Colonic mucosa (tissue), 4 donors: ENCODE results near the gene CTSD. TPM values are rescaled to one million over a fixed set of nuclear protein-coding genes. Genes with fewer than 3 reads are reported as not detected.

Experiments
- DNase-seq: peaks from one replicate; pipeline ENCODE4 v3.0.0-alpha.2; 2020
- H3K27ac ChIP-seq: fragments of 200-600 bp; one replicate; pipeline ENCODE4 v1.8.0; 2021
- H3K27me3 ChIP-seq: fragments of 200-600 bp; one replicate; pipeline ENCODE4 v1.8.0; 2021
- H3K36me3 ChIP-seq: fragments of 200-600 bp; one replicate; pipeline ENCODE4 v1.8.0; 2021
- H3K4me1 ChIP-seq: fragments of 200-600 bp; one replicate; pipeline ENCODE4 v1.8.0; 2021; ENCODE audit warnings: mild to moderate bottlenecking
- H3K4me3 ChIP-seq: fragments of 200-600 bp; one replicate; pipeline ENCODE4 v1.8.0; 2021
- H3K9ac ChIP-seq, 2 donors: one replicate each; pipeline ENCODE4 v1.7.0; 2013; ENCODE audit warnings: control low read depth in 2 of 2, low read depth in 2 of 2, low read length in 2 of 2
- H3K9me3 ChIP-seq: fragments of 200-600 bp; one replicate; pipeline ENCODE4 v1.8.0; 2021
- CTCF ChIP-seq: fragments of 200-600 bp; IDR thresholded peaks from one replicate; pipeline ENCODE4 v1.8.0; 2022; ENCODE audit warnings: antibody characterized with exemption, mild to moderate bottlenecking
- intact Hi-C: fragments of 100-400 bp; cut with DNase I; formaldehyde crosslinking; loops from one replicate; pipeline ENCODE4 v1.14.1; 2022
- total RNA-seq, 2 donors: library from RNA; stranded (reverse); fragmentation: NEBNext Ultra II Directional in 1 of 2; extraction: Animal tissue kit (Norgen Biotek cat#: 25700) in 1 of 2; gene quantifications; one replicate each; pipeline ENCODE4 v1.2.1, GENCODE V29; 2021
- donor health status: healthy.
- donor health status: DM: no; HTN: no; CAD: no.
- donor health status: DM: no; HTN: no; CAD: no.

CTSD gene
- total RNA-seq, 2 donors from 2014 or later = 633 to 887 TPM

- H3K4me1 ChIP-seq = peaks cover 9% of the 10 kb centered on the region
- intact Hi-C loops = no loop called here
- H3K4me3 ChIP-seq = no peak overlapping the region
Observed at GRCh38 chr11:1757861-1758610, 5.7 kb downstream of the CTSD start.

DNA sequence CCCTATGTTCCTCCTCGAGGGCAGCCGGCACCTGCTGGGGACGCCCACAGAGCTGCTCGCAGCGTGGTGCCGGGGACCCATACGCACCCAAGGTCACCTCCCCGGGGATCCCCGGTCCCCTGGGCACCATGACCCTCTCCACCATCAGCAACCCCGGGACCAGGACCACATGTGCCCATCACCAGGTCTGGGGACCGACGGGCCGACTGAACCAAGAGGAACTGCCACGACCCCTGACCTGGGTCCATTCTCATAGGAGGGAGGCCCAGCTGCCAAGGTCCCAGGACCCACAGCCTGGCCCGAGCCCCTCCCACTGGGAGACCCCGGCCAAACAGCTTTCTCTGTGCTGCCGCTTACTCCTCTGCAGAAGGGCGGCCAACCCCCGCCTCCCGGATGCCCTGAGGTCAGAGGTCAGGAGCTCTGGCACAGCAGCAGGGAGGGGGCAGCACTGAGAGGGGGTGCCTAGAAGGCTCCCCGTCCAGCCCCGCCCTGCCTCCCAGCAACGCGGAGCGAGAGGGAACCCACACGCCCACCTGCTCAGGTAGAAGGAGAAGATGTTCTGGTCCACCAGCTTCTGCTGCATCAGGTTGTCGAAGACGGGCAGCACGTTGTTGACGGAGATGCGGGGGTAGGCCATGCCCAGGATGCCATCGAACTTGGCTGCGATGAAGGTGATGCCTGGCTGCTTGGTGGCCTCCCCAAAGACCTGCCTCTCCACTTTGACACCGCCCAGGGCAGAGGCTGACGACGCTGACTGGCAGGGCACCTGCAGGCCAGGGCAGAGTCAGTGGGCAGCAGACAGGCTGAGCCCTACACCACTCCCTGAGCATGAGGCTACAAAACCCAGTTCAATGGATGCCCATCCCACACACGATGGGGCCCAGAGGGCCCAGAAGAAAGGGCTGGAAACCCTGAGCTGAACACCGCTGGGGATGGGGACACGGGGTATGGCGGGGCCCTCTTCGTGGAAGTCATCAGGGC is 6.6 kb downstream of the CTSD start:
- Histone ChIP-seq H3K4me1 (peaks cover 9% of the 10 kb centered on the region), H3K27ac (no peak overlapping the region), H3K9ac (no peak overlapping the region), H3K36me3 (peaks cover 11% of the 10 kb centered on the region), H3K27me3 (no peaks in the 10 kb centered on the region), H3K9me3 (no peaks in the 10 kb centered on the region), H3K4me3 (no peak overlapping the region)
- TF ChIP-seq CTCF = no peak
- intact Hi-C loops = no loop called here
- DNase-seq = no peak

More at GRCh38 chr11:1757861-1758610, 5.7 kb downstream of the CTSD start:
- Histone ChIP-seq H3K9ac (peak overlapping the region in 1 of 2 donors; percentile 41), H3K27ac (peak overlapping the region; percentile 44), H3K9me3 (no peaks in the 10 kb centered on the region), H3K27me3 (no peaks in the 10 kb centered on the region), H3K36me3 (peaks cover 11% of the 10 kb centered on the region)
- peak; percentile 60 for DNase-seq
- TF ChIP-seq CTCF = no peak

- Histone ChIP-seq H3K27me3 (no peaks in the 10 kb centered on the region), H3K9me3 (no peaks in the 10 kb centered on the region), H3K4me1 (peaks cover 3% of the 10 kb centered on the region), H3K9ac (no peak overlapping the region), H3K36me3 (peaks cover 7% of the 10 kb centered on the region), H3K4me3 (no peak overlapping the region), H3K27ac (no peak overlapping the region)
- intact Hi-C loops = no loop called here
- no peak for TF ChIP-seq CTCF
- DNase-seq = no peak
Observed at GRCh38 chr11:1755692-1756561, 7.8 kb downstream of the CTSD start.

- Histone ChIP-seq H3K27ac (no peak overlapping the region), H3K27me3 (no peaks in the 10 kb centered on the region), H3K9me3 (no peaks in the 10 kb centered on the region), H3K36me3 (peaks cover 6% of the 10 kb centered on the region), H3K4me3 (no peak overlapping the region), H3K9ac (no peak overlapping the region), H3K4me1 (peaks cover 3% of the 10 kb centered on the region)
- DNase-seq = no peak
- TF ChIP-seq CTCF = no peak
- intact Hi-C loops = no loop called here
Observed at GRCh38 chr11:1755344-1755691, 8.4 kb downstream of the CTSD start.
